ENCODE data around the gene STX5.

DNA sequence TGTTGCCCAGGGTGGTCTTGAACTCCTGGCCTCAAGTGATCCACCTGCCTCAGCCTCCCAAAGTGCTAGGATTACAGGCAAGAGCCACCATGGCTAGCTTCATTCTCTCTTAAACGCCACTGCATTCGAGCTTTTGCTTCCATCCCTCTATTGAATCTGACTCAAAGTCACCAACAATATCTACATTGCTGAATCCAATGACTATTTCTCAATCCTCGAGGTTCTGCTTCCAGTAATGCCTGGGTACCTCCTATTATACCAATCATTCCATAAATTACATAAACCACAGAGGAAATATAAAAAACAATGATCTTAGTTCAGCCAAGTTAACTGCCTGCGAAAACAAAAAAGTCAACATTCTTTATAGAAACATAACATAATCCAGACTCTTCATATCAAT, 14.7 kb downstream of the STX5 start:
- no peak for TF ChIP-seq CTCF (IDR thresholded peaks at IDR 0.05)
- TF ChIP-seq POLR2A (IDR thresholded peaks at IDR 0.05) = no peak
- no peak for TF ChIP-seq POLR2AphosphoS5 (IDR thresholded peaks at IDR 0.05)

All from sigmoid colon (tissue), 4 donors.